Stomach (tissue), 9 donors: ENCODE measurements around the gene SHISA2. TPM values are rescaled to one million over a fixed set of nuclear protein-coding genes. Genes with fewer than 3 reads are reported as not detected.

ENCODE experiments used
- DNase-seq, 2 donors: peaks; one replicate each; pipeline versions ENCODE4 v3.0.0 to v3.0.0-alpha.2; 2013 to 2019
- H3K27ac ChIP-seq, 5 donors: fragments of 200-600 bp in 4 of 5; sonication (generic) in 4 of 5; one replicate each; pipeline ENCODE4 v1.5.1; 2013 to 2019; ENCODE audit warnings: mild to moderate bottlenecking in 1 of 5, moderate library complexity in 1 of 5
- H3K27me3 ChIP-seq, 3 donors: fragments of 200-600 bp; sonication (generic); one replicate each; pipeline ENCODE4 v1.5.1; 2017 to 2019; ENCODE audit warnings: mixed run types in 1 of 3
- H3K36me3 ChIP-seq, 4 donors: fragments of 200-600 bp; sonication (generic); 1 replicate in 3 of 4; 2 replicates in 1 of 4; pipeline ENCODE4 v1.5.1; 2016 to 2019
- H3K4me1 ChIP-seq, 4 donors: fragments of 200-600 bp; sonication (generic); one replicate each; pipeline ENCODE4 v1.5.1; 2016 to 2019
- H3K4me3 ChIP-seq, 4 donors: fragments of 200-600 bp; sonication (generic) in 3 of 4; one replicate each; pipeline ENCODE4 v1.5.1; 2016 to 2019; ENCODE audit warnings: mild to moderate bottlenecking in 1 of 4
- H3K9me3 ChIP-seq, 4 donors: fragments of 200-600 bp; sonication (generic); one replicate each; pipeline ENCODE4 v1.5.1; 2016 to 2019
- EP300 ChIP-seq: sonication (generic); formaldehyde crosslinking; IDR thresholded peaks from one replicate; pipeline ENCODE4 v1.6.1; 2017; ENCODE audit warnings: antibody characterized with exemption
- POLR2A ChIP-seq, 4 donors: fragments of 450-650 bp; IDR thresholded peaks; one replicate each; pipeline ENCODE4 v1.6.1; 2016; ENCODE audit warnings: antibody characterized with exemption in 4 of 4, control low read depth in 2 of 4, mild to moderate bottlenecking in 1 of 4, moderate library complexity in 1 of 4
- POLR2AphosphoS5 ChIP-seq, 3 donors: sonication (generic); formaldehyde crosslinking; IDR thresholded peaks; one replicate each; pipeline ENCODE4 v1.6.1; 2016; ENCODE audit warnings: antibody characterized with exemption in 3 of 3
- WGBS, 5 donors: extraction: QIAGEN DNeasy Blood & Tissue Kit in 3 of 5; methylation state at CpG; one replicate each; pipeline versions ENCODE4 v1.1.5 to v1.1.7; 2013 to 2018; 5-methylcytosine and 5-hydroxymethylcytosine counted together
- intact Hi-C: fragments of 100-400 bp; cut with DNase I; formaldehyde crosslinking; loops from one replicate; pipeline ENCODE4 v1.15.1; 2023; ENCODE audit warnings: low total_unique reads
- polyA plus RNA-seq, 3 donors: library from polyadenylated mRNA; stranded (reverse); fragments of 200-250 nt; gene quantifications; one replicate each; pipeline ENCODE4 v1.2.3, GENCODE V29; 2013
- total RNA-seq, 5 donors: library from RNA; depleted of rRNA; stranded (reverse); fragments of >200 nt; gene quantifications; one replicate each; pipeline versions ENCODE4 v1.1.0 to v1.2.3, GENCODE V29; 2014 to 2016
- TF ChIP-seq, protein P1 (sequence below), 7 experiments: fragments of 450-650 bp in 4 of 7; fragments of 200-600 bp in 3 of 7; sonication (generic) in 3 of 7; IDR thresholded peaks; one replicate each; pipeline ENCODE4 v1.5.1; 2016 to 2019; ENCODE audit warnings: antibody characterized with exemption in 7 of 7, control low read depth in 2 of 7, mild to moderate bottlenecking in 1 of 7
- donor health status: healthy with polysubstance abuse.
- donor health status: Bipolar disorder and iron deficiency.
- donor health status: healthy.

The SHISA2 gene
- total and polyA plus RNA-seq, 8 donors: 0.43 to 6.8 (median 0.46) TPM; not detected in 3

DNA sequence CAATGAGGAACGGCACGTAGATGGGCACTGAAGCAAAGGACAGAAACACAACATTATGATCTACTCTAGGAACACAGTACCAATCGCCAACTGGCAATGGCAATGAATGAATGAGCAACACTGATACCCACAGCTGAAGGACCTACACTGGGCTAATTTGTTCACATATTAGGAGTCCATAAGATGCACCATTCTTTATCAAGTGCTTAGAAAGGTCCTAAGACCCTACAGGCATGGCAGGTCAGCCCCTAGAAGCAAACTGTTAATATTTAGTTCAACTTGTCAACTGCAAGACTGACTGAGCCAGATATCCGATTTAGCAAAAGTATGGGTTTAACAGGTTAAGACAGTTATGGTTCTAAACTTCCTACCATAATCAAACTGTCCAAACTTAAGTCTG is 4.8 kb downstream of the SHISA2 start:
- 89 to 97% (median 93%) methylated on average over 4 of the region's 4 CpGs for WGBS, 5 donors
- peaks cover 12 to 59% (median 38%) of the 10 kb centered on the region in 3 donors for H3K27me3 ChIP-seq
- no peak overlapping the region for H3K4me3 ChIP-seq
- H3K36me3 ChIP-seq: no peaks in the 10 kb centered on the region
- no peaks in the 10 kb centered on the region for H3K9me3 ChIP-seq
- intact Hi-C loops: no loop called here
- DNase-seq: no peak
- no peak overlapping the region for H3K27ac ChIP-seq
- no peak for TF ChIP-seq EP300
- no peak for TF ChIP-seq POLR2AphosphoS5 (IDR thresholded peaks at IDR 0.05)
- TF ChIP-seq POLR2A (IDR thresholded peaks at IDR 0.05): no peak
- TF ChIP-seq, protein P1, sequence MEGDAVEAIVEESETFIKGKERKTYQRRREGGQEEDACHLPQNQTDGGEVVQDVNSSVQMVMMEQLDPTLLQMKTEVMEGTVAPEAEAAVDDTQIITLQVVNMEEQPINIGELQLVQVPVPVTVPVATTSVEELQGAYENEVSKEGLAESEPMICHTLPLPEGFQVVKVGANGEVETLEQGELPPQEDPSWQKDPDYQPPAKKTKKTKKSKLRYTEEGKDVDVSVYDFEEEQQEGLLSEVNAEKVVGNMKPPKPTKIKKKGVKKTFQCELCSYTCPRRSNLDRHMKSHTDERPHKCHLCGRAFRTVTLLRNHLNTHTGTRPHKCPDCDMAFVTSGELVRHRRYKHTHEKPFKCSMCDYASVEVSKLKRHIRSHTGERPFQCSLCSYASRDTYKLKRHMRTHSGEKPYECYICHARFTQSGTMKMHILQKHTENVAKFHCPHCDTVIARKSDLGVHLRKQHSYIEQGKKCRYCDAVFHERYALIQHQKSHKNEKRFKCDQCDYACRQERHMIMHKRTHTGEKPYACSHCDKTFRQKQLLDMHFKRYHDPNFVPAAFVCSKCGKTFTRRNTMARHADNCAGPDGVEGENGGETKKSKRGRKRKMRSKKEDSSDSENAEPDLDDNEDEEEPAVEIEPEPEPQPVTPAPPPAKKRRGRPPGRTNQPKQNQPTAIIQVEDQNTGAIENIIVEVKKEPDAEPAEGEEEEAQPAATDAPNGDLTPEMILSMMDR (IDR thresholded peaks at IDR 0.05): no peak
- peaks cover 23 to 35% (median 27%) of the 10 kb centered on the region in 4 donors for H3K4me1 ChIP-seq

DNA sequence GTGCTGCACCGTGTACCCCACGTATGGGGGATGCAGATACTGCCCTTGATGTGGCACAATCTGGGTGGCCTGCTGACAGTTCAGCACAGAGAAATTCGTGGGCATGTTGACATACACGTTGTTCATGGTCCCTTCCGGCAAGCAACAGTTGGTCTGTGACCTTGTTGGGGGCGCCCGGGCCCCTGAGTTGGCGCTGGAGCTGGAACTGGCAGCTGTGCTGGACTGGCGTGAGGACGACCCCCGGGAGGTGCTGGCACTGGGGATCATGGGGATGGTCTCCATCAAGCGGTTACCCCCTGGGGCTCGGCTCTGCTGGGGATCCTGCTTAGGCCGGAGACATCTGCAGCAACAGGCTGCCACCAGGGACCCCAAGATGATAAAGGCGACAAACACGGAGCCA is 5.2 kb downstream of the SHISA2 start:
- Histone ChIP-seq H3K27ac (no peak overlapping the region), H3K27me3 (peaks cover 12 to 55% (median 34%) of the 10 kb centered on the region in 3 donors), H3K9me3 (no peaks in the 10 kb centered on the region), H3K4me1 (peaks cover 19 to 31% (median 25%) of the 10 kb centered on the region in 4 donors), H3K36me3 (no peaks in the 10 kb centered on the region), H3K4me3 (no peak overlapping the region)
- WGBS, 5 donors: 89 to 96% (median 92%) methylated on average over 11 to 16 of the region's 16 CpGs
- no peak for DNase-seq
- TF ChIP-seq EP300 (no peak), POLR2A (IDR thresholded peaks at IDR 0.05) (no peak), POLR2AphosphoS5 (IDR thresholded peaks at IDR 0.05) (no peak)
- TF ChIP-seq, protein P1 (IDR thresholded peaks at IDR 0.05): no peak
- intact Hi-C loops: no loop called here

DNA sequence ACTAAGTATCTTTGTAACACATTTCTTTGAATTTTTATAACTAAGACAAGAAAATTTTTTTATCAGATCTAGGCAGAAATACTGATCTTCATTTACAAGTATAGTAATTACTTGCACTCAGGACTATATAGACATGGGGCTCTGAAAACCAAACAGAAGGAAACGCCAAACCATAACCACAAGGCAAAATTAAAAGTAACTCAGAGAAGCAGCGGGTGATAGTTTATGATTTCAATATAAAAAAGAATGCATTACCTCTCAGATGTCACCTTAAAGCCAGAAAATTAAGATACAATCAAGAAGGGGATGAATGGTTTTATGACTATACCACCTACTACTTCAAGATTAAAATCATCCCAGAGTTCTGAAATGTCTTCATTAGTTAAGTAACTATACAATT is 6.7 kb downstream of the SHISA2 start:
- DNase-seq: no peak
- intact Hi-C loops: no loop called here
- TF ChIP-seq POLR2A (IDR thresholded peaks at IDR 0.05): no peak
- no peak for TF ChIP-seq POLR2AphosphoS5 (IDR thresholded peaks at IDR 0.05)
- TF ChIP-seq, protein P1 (IDR thresholded peaks at IDR 0.05): no peak
- no peak for TF ChIP-seq EP300
- Histone ChIP-seq H3K9me3 (no peaks in the 10 kb centered on the region), H3K27me3 (peaks cover 4 to 40% (median 19%) of the 10 kb centered on the region in 3 donors), H3K27ac (no peak overlapping the region), H3K4me1 (peaks cover 4 to 16% (median 10%) of the 10 kb centered on the region in 4 donors), H3K36me3 (no peaks in the 10 kb centered on the region), H3K4me3 (no peak overlapping the region)
- WGBS, 5 donors: 75 to 85% (median 81%) methylated on average over 2 of the region's 2 CpGs

DNA sequence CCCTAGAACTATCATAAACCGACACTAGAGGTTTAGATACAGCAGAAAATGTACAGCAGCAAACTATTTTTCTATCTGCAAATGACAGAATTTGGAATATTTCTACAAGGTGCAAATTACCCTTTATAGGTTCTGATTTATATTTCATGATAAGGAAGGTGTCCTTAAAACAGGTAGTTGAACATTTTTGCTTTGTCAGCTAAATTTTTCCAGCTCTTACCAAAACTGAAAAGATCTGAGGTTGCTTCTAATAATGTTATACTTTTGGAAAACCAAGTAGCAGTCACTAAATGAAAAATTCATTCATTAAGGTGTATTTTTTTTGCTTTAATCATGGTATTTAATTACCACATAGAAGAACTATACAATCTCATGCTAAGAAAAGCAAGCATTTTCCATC is 9.0 kb downstream of the SHISA2 start:
- peaks cover 0 to 16% (median 0%) of the 10 kb centered on the region in 3 donors for H3K27me3 ChIP-seq
- no peak for DNase-seq
- H3K4me1 ChIP-seq: no peaks in the 10 kb centered on the region
- H3K27ac ChIP-seq: no peak overlapping the region
- 84 to 92% (median 88%) methylated on average over 1 of the region's 1 CpG for WGBS, 5 donors
- no peaks in the 10 kb centered on the region for H3K36me3 ChIP-seq
- intact Hi-C loops: no loop called here
- TF ChIP-seq EP300 (no peak), POLR2A (IDR thresholded peaks at IDR 0.05) (no peak), POLR2AphosphoS5 (IDR thresholded peaks at IDR 0.05) (no peak)
- TF ChIP-seq, protein P1 (IDR thresholded peaks at IDR 0.05): no peak
- no peaks in the 10 kb centered on the region for H3K9me3 ChIP-seq
- H3K4me3 ChIP-seq: no peak overlapping the region
